ENCODE measurements around the gene GZMA.

DNA sequence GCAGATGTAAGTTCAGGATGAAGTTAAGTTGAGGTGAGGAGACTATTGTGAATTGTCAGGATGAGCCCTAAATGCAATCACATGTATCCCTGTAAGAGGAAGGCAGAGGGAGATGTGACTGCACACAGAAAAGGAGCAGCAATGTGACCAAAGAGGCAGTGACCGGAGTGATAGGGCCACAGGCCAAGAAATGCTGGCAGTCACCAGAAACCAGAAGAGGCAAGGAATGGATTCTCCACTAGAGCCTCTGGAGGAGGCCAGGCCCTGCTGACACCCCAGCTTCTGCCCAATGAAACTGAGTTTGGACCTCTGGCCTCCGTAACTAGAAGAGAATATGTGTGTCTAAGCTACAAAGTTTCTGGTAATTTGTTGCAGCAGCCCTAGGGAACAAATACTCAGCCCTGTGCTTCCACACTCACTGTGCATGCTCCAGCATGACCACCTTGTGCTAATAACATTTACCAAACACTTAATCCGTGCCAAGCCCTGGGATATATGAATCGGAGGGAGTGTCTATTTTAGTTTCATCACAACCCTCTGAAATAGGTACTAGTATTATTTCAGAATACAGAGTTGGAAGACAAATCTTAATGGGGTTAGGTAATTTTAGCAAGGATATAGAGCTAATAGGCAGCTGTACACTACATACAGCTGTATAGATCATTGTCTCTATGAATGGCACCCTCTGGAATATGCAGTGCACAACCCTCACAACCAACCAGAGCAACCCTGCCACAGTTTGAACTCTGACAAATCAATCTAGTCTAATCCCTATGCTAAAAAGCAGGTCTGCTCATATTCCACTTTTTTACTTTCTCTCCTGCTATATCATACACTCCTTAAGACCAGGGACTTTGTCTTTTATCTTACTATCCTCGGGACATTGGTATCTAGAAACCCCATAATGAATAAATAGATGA lies 49.7 kb downstream of the GZMA start:
- TF ChIP-seq, protein P1, sequence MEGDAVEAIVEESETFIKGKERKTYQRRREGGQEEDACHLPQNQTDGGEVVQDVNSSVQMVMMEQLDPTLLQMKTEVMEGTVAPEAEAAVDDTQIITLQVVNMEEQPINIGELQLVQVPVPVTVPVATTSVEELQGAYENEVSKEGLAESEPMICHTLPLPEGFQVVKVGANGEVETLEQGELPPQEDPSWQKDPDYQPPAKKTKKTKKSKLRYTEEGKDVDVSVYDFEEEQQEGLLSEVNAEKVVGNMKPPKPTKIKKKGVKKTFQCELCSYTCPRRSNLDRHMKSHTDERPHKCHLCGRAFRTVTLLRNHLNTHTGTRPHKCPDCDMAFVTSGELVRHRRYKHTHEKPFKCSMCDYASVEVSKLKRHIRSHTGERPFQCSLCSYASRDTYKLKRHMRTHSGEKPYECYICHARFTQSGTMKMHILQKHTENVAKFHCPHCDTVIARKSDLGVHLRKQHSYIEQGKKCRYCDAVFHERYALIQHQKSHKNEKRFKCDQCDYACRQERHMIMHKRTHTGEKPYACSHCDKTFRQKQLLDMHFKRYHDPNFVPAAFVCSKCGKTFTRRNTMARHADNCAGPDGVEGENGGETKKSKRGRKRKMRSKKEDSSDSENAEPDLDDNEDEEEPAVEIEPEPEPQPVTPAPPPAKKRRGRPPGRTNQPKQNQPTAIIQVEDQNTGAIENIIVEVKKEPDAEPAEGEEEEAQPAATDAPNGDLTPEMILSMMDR (IDR thresholded peaks at IDR 0.05; ENCODE audit: poor library complexity) = no peak
- TF ChIP-seq EZH2 (IDR thresholded peaks at IDR 0.05; ENCODE audit: borderline replicate concordance) (no peak), EZH2phosphoT487 (IDR thresholded peaks at IDR 0.05; ENCODE audit: low read depth, severe bottlenecking, unreplicated experiment) (no peak)

Measured in hepatocyte (in vitro differentiated cells).